ENCODE data around the gene SVEP1.
"Not testable (repeated sequence)": the region's sequence is repeated elsewhere in the genome, so short reads cannot be mapped to it uniquely, and the experiment has no call there.

Gene SVEP1

GRCh38 chr9:110391826-110392485 lies 187.6 kb downstream of the SVEP1 start:
- TF ChIP-seq, protein P1, sequence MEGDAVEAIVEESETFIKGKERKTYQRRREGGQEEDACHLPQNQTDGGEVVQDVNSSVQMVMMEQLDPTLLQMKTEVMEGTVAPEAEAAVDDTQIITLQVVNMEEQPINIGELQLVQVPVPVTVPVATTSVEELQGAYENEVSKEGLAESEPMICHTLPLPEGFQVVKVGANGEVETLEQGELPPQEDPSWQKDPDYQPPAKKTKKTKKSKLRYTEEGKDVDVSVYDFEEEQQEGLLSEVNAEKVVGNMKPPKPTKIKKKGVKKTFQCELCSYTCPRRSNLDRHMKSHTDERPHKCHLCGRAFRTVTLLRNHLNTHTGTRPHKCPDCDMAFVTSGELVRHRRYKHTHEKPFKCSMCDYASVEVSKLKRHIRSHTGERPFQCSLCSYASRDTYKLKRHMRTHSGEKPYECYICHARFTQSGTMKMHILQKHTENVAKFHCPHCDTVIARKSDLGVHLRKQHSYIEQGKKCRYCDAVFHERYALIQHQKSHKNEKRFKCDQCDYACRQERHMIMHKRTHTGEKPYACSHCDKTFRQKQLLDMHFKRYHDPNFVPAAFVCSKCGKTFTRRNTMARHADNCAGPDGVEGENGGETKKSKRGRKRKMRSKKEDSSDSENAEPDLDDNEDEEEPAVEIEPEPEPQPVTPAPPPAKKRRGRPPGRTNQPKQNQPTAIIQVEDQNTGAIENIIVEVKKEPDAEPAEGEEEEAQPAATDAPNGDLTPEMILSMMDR (conservative IDR thresholded peaks at IDR 0.05; ENCODE audit: low read depth, low read length), result no peak
- DNase-seq (ENCODE audit: low read depth), result no peak
- H3K4me3 ChIP-seq (ENCODE audit: low read length), result no peak overlapping the region

DNA sequence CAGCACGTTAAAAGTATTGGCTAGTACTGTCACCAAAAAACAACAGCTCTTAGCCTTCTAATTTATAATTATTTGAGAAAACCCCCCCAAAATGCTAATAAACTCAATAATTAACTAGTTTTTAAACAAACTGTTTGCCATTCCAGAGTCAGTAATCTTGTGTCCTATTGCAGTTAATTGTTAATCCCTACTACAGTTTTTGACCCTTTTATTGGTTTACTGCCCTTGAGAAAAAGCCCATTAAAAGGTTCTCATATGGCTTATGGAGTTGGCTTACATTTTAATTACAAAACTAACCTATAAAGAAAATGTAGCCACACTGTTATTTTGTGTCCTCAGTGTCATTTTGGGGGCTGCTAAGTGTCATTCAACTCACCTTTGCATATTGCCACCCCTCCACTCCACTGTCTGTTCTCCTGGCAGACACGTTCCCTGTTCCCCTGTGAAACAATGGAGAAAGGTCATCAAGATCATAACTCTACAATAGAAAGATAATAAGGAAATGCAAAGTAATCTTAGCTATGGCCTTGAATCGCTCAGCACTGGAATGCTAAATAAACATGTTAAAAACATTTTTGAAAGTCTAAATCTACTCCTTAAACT lies 190.3 kb downstream of the SVEP1 start:
- H3K4me3 ChIP-seq (ENCODE audit: low read length), result no peak overlapping the region
- TF ChIP-seq, protein P1 (conservative IDR thresholded peaks at IDR 0.05; ENCODE audit: low read depth, low read length), result no peak
- DNase-seq (ENCODE audit: low read depth), result no peak

DNA sequence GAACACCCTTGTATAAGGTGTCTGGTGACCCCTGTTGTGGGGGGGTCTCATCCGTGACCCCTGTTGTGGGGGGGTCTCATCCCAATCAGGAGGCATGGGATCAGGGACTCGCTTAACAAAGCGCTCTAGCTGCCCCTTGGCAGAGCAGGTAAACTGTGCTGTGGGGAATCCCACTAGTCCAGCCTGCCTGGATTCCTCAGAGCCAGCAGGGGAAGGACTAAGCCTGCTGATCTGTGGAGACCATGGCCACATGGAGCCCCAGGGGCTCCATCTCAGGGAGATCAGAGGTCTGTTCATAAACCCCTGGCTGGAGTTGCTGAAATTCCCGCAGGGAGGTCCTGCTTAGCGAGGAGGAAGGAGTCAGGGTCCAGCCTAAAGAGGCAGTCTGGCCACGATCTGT lies 196.1 kb downstream of the SVEP1 start:
- H3K4me3 ChIP-seq (ENCODE audit: low read length), result no peak overlapping the region
- DNase-seq (ENCODE audit: low read depth), result no peak
- TF ChIP-seq, protein P1 (conservative IDR thresholded peaks at IDR 0.05; ENCODE audit: low read depth, low read length), result no peak

DNA sequence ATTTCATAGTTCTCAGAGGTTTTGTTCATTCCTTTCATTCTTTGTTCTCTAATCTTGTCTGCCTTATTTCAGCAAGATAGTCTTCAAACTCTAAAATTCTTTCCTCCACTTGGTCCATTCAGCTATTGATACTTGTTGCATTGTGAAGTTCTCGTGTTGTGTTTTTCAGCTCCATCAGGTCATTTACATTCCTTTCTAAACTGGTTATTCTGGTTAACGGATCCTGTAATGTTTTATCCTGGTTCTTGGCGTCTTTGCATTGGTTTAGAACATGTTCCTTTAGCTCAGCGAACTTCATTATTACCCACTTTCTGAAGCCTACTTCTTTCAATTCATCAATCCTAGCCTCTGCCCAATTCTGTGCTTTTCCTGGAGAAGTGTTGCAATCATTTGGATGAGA lies 196.8 kb downstream of the SVEP1 start:
- no peak for DNase-seq (ENCODE audit: low read depth)
- no peak overlapping the region for H3K4me3 ChIP-seq (ENCODE audit: low read length)
- TF ChIP-seq, protein P1 (conservative IDR thresholded peaks at IDR 0.05; ENCODE audit: low read depth, low read length), result no peak

DNA sequence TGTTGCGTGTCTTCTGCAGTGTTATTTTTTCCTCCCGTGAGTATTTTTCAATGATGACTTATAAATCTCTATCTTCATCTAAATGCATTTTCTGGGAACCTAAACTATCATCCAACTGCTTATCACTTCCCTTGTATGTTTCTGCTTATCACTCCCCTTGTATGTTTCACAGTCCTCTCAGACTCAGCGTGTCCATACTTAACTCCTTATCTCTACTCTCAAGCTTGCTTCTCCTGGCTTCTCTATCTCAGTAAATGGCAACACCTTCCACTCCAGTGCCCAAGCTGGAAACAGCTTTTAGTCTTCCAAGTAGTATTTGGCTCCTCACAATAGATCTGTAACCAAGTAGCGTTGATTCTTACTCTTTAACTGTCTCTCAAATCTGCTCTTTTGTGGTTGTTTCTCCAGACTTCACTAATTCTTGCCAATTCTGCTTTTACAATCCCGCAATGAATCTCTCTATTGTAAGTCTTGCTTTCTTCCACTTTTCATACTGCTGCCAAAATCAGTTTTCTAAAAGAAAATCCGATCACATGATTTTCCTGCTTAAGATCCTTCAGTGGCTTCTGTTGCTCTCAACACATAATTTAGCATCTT lies 208.0 kb downstream of the SVEP1 start:
- H3K4me3 ChIP-seq (ENCODE audit: low read length), result no peak overlapping the region
- TF ChIP-seq, protein P1 (conservative IDR thresholded peaks at IDR 0.05; ENCODE audit: low read depth, low read length), result no peak
- DNase-seq (ENCODE audit: low read depth), result peak; percentile 21

GRCh38 chr9:110370315-110370714 lies 209.2 kb downstream of the SVEP1 start:
- TF ChIP-seq, protein P1 (conservative IDR thresholded peaks at IDR 0.05; ENCODE audit: low read depth, low read length), result no peak
- no peak for DNase-seq (ENCODE audit: low read depth)

GRCh38 chr9:110364451-110364850 lies 215.1 kb downstream of the SVEP1 start:
- H3K4me3 ChIP-seq (ENCODE audit: low read length), result no peak overlapping the region
- DNase-seq (ENCODE audit: low read depth), result no peak
- TF ChIP-seq, protein P1 (conservative IDR thresholded peaks at IDR 0.05; ENCODE audit: low read depth, low read length), result no peak

More at GRCh38 chr9:110370315-110370714, 209.2 kb downstream of the SVEP1 start:
- H3K4me3 ChIP-seq (ENCODE audit: low read length), result no peak overlapping the region

DNA sequence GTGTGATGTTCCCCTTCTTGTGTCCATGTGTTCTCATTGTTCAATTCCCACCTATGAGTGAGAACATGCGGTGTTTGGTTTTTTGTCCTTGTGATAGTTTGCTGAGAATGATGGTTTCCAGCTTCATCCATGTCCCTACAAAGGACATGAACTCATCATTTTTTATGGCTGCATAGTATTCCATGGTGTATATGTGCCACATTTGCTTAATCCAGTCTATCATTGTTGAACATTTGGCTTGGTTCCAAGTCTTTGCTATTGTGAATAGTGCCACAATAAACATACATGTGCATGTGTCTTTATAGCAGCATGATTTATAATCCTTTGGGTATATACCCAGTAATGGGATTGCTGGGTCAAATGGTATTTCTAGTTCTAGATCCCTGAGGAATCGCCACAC lies 220.5 kb downstream of the SVEP1 start:
- not testable (repeated sequence) for DNase-seq (ENCODE audit: low read depth); H3K4me3 ChIP-seq (ENCODE audit: low read length)
